HEK293T (cell line): ENCODE measurements around the gene HIPK1.

Experiments used
- CTCF ChIA-PET: fragments of 350-600 bp; formaldehyde crosslinking; extraction: SDS; loops from one replicate; lab custom pipeline; 2021; ENCODE audit warnings: antibody characterized with exemption, inconsistent platforms; lab: Yijun Ruan, JAX
- POLR2A ChIA-PET: fragments of 350-600 bp; formaldehyde crosslinking; extraction: SDS; loops from one replicate; lab custom pipeline; 2020; ENCODE audit warnings: antibody characterized with exemption, inconsistent platforms; lab: Yijun Ruan, JAX
- DNase-seq: peaks from one replicate; pipeline ENCODE4 v3.0.0; 2012; ENCODE audit warnings: mixed read lengths; ENCODE audit errors: extremely low spot score
- ARNT ChIP-seq: fragments of 450-650 bp; IDR thresholded peaks from 2 replicates; pipeline ENCODE4 v1.6.1; 2017; ENCODE audit warnings: mild to moderate bottlenecking
- BHLHE40 ChIP-seq: fragments of 450-650 bp; IDR thresholded peaks from 2 replicates; pipeline ENCODE4 v1.6.1; 2016; ENCODE audit warnings: mild to moderate bottlenecking, moderate library complexity, borderline replicate concordance
- CTBP1 ChIP-seq: fragments of 450-650 bp; IDR thresholded peaks from 2 replicates; pipeline ENCODE4 v1.6.1; 2016; ENCODE audit warnings: borderline replicate concordance
- ELF4 ChIP-seq: fragments of 450-650 bp; IDR thresholded peaks from 2 replicates; pipeline ENCODE4 v1.6.1; 2017; ENCODE audit warnings: antibody characterized with exemption
- FOXA1 ChIP-seq: fragments of 450-650 bp; IDR thresholded peaks from 2 replicates; pipeline ENCODE4 v1.6.1; 2016; ENCODE audit warnings: mild to moderate bottlenecking
- FOXK2 ChIP-seq: fragments of 450-650 bp; IDR thresholded peaks from 2 replicates; pipeline ENCODE4 v1.6.1; 2016; ENCODE audit warnings: mild to moderate bottlenecking
- FOXM1 ChIP-seq: fragments of 450-650 bp; IDR thresholded peaks from 2 replicates; pipeline ENCODE4 v1.6.1; 2017; ENCODE audit warnings: mild to moderate bottlenecking, borderline replicate concordance
- HDGF ChIP-seq: fragments of 450-650 bp; IDR thresholded peaks from 2 replicates; pipeline ENCODE4 v1.6.1; 2017; ENCODE audit warnings: antibody characterized with exemption, borderline replicate concordance
- L3MBTL2 ChIP-seq: fragments of 450-650 bp; conservative IDR thresholded peaks from 2 replicates; pipeline ENCODE4 v1.6.1; 2016; ENCODE audit warnings: mild to moderate bottlenecking
- LEF1 ChIP-seq: fragments of 450-650 bp; IDR thresholded peaks from 2 replicates; pipeline ENCODE4 v1.6.1; 2017; ENCODE audit warnings: mild to moderate bottlenecking, borderline replicate concordance
- NFRKB ChIP-seq: fragments of 450-650 bp; IDR thresholded peaks from 2 replicates; pipeline ENCODE4 v1.6.1; 2016; ENCODE audit warnings: mild to moderate bottlenecking, moderate library complexity
- PKNOX1 ChIP-seq: fragments of 450-650 bp; IDR thresholded peaks from 2 replicates; pipeline ENCODE4 v1.6.1; 2016
- SP1 ChIP-seq: fragments of 450-650 bp; IDR thresholded peaks from 2 replicates; pipeline ENCODE4 v1.6.1; 2017
- SUZ12 ChIP-seq: fragments of 450-650 bp; IDR thresholded peaks from 2 replicates; pipeline ENCODE4 v1.6.1; 2016; ENCODE audit warnings: mild to moderate bottlenecking
- TARDBP ChIP-seq: fragments of 450-650 bp; IDR thresholded peaks from 2 replicates; pipeline ENCODE4 v1.6.1; 2016
- ZNF384 ChIP-seq: fragments of 450-650 bp; IDR thresholded peaks from 2 replicates; pipeline ENCODE4 v1.6.1; 2016

The HIPK1 gene

GRCh38 chr1:113957984-113958383 lies 28.9 kb downstream of the HIPK1 start:
- CTCF ChIA-PET = interaction anchor here (0.9 kb wide), 1 partner anchor 9 kb away, joined by 3 read pairs; no protein-coding TSS in a partner anchor
- POLR2A ChIA-PET = no interaction called here
- TF ChIP-seq L3MBTL2 (no peak), FOXM1 (no peak), ARNT (no peak), PKNOX1 (no peak), LEF1 (no peak), SUZ12 (no peak), NFRKB (no peak), FOXA1 (no peak), SP1 (no peak), BHLHE40 (no peak), ZNF384 (no peak), HDGF (no peak), FOXK2 (no peak), TARDBP (no peak), ELF4 (no peak)
- no peak for DNase-seq

- TF ChIP-seq SP1 = no peak
- no peak for TF ChIP-seq ARNT
- no peak for TF ChIP-seq FOXM1
- no peak for TF ChIP-seq LEF1
- no peak for TF ChIP-seq FOXK2
- no peak for TF ChIP-seq FOXA1
- no peak for TF ChIP-seq L3MBTL2
- no peak for TF ChIP-seq BHLHE40
- no peak for TF ChIP-seq ZNF384
- no peak for TF ChIP-seq NFRKB
- no peak for TF ChIP-seq TARDBP
- TF ChIP-seq CTBP1 = no peak
- no peak for TF ChIP-seq HDGF
- TF ChIP-seq ELF4 = no peak
- no peak for TF ChIP-seq SUZ12
- CTCF ChIA-PET = no interaction called here
- DNase-seq = no peak
- POLR2A ChIA-PET = no interaction called here
These were observed 29.6 kb downstream of the HIPK1 start for GRCh38 chr1:113958691-113959090.

GRCh38 chr1:113963281-113963906 lies 34.3 kb downstream of the HIPK1 start:
- no peak for TF ChIP-seq FOXA1
- no peak for TF ChIP-seq CTBP1
- TF ChIP-seq FOXK2 = no peak
- no peak for TF ChIP-seq SP1
- no peak for TF ChIP-seq LEF1
- TF ChIP-seq PKNOX1 = no peak
- ChIA-PET POLR2A (interaction anchor here (1.5 kb wide), 1 partner anchor 34 kb away, joined by 10 read pairs; the partner anchor contains the start of gene HIPK1), CTCF (interaction anchor here (1.0 to 2.4 kb wide), 2 partner anchors 16 to 128 kb away, joined by 3 to 10 read pairs; partner anchors contain the start of gene OLFML3)
- DNase-seq = no peak

- ChIA-PET POLR2A (no interaction called here), CTCF (no interaction called here)
- no peak for DNase-seq
These were observed 36.7 kb downstream of the HIPK1 start for GRCh38 chr1:113965703-113966412.

GRCh38 chr1:113972954-113973353 lies 43.8 kb downstream of the HIPK1 start:
- no peak for DNase-seq
- ChIA-PET CTCF (no interaction called here), POLR2A (no interaction called here)

More at GRCh38 chr1:113965703-113966412, 36.7 kb downstream of the HIPK1 start:
- TF ChIP-seq FOXK2 (no peak), SUZ12 (no peak), CTBP1 (no peak), LEF1 (no peak), ELF4 (no peak)

More at GRCh38 chr1:113972954-113973353, 43.8 kb downstream of the HIPK1 start:
- TF ChIP-seq L3MBTL2 (no peak), FOXM1 (no peak), FOXK2 (no peak), FOXA1 (no peak), ELF4 (no peak), ZNF384 (no peak), SUZ12 (no peak), ARNT (no peak), BHLHE40 (no peak), LEF1 (no peak), NFRKB (no peak), PKNOX1 (no peak), HDGF (no peak)
